Stomach (tissue), 9 donors: ENCODE results near the gene MAGI2. TPM values are rescaled to one million over a fixed set of nuclear protein-coding genes. Genes with fewer than 3 reads are reported as not detected.

ENCODE experiments used
- DNase-seq, 2 donors: peaks; one replicate each; pipeline versions ENCODE4 v3.0.0 to v3.0.0-alpha.2; 2013 to 2019
- H3K27ac ChIP-seq, 5 donors: fragments of 200-600 bp in 4 of 5; sonication (generic) in 4 of 5; one replicate each; pipeline ENCODE4 v1.5.1; 2013 to 2019; ENCODE audit warnings: mild to moderate bottlenecking in 1 of 5, moderate library complexity in 1 of 5
- H3K27me3 ChIP-seq, 3 donors: fragments of 200-600 bp; sonication (generic); one replicate each; pipeline ENCODE4 v1.5.1; 2017 to 2019; ENCODE audit warnings: mixed run types in 1 of 3
- H3K36me3 ChIP-seq, 4 donors: fragments of 200-600 bp; sonication (generic); 1 replicate in 3 of 4; 2 replicates in 1 of 4; pipeline ENCODE4 v1.5.1; 2016 to 2019
- H3K4me1 ChIP-seq, 4 donors: fragments of 200-600 bp; sonication (generic); one replicate each; pipeline ENCODE4 v1.5.1; 2016 to 2019
- H3K4me3 ChIP-seq, 4 donors: fragments of 200-600 bp; sonication (generic) in 3 of 4; one replicate each; pipeline ENCODE4 v1.5.1; 2016 to 2019; ENCODE audit warnings: mild to moderate bottlenecking in 1 of 4
- H3K9me3 ChIP-seq, 4 donors: fragments of 200-600 bp; sonication (generic); one replicate each; pipeline ENCODE4 v1.5.1; 2016 to 2019
- CTCF ChIP-seq, 7 experiments: fragments of 450-650 bp in 4 of 7; fragments of 200-600 bp in 3 of 7; sonication (generic) in 3 of 7; IDR thresholded peaks; one replicate each; pipeline ENCODE4 v1.5.1; 2016 to 2019; ENCODE audit warnings: antibody characterized with exemption in 7 of 7, control low read depth in 2 of 7, mild to moderate bottlenecking in 1 of 7
- EP300 ChIP-seq: sonication (generic); formaldehyde crosslinking; IDR thresholded peaks from one replicate; pipeline ENCODE4 v1.6.1; 2017; ENCODE audit warnings: antibody characterized with exemption
- POLR2A ChIP-seq, 4 donors: fragments of 450-650 bp; IDR thresholded peaks; one replicate each; pipeline ENCODE4 v1.6.1; 2016; ENCODE audit warnings: antibody characterized with exemption in 4 of 4, control low read depth in 2 of 4, mild to moderate bottlenecking in 1 of 4, moderate library complexity in 1 of 4
- POLR2AphosphoS5 ChIP-seq, 3 donors: sonication (generic); formaldehyde crosslinking; IDR thresholded peaks; one replicate each; pipeline ENCODE4 v1.6.1; 2016; ENCODE audit warnings: antibody characterized with exemption in 3 of 3
- WGBS, 5 donors: extraction: QIAGEN DNeasy Blood & Tissue Kit in 3 of 5; methylation state at CpG; one replicate each; pipeline versions ENCODE4 v1.1.5 to v1.1.7; 2013 to 2018; 5-methylcytosine and 5-hydroxymethylcytosine counted together
- intact Hi-C: fragments of 100-400 bp; cut with DNase I; formaldehyde crosslinking; loops from one replicate; pipeline ENCODE4 v1.15.1; 2023; ENCODE audit warnings: low total_unique reads
- polyA plus RNA-seq, 3 donors: library from polyadenylated mRNA; stranded (reverse); fragments of 200-250 nt; gene quantifications; one replicate each; pipeline ENCODE4 v1.2.3, GENCODE V29; 2013
- total RNA-seq, 5 donors: library from RNA; depleted of rRNA; stranded (reverse); fragments of >200 nt; gene quantifications; one replicate each; pipeline versions ENCODE4 v1.1.0 to v1.2.3, GENCODE V29; 2014 to 2016
- donor health status: healthy with polysubstance abuse.
- donor health status: Bipolar disorder and iron deficiency.
- donor health status: healthy.

MAGI2 gene
- total and polyA plus RNA-seq, 8 donors = 0.92 to 53.9 (median 5.8) TPM

- Histone ChIP-seq H3K4me1 (no peaks in the 10 kb centered on the region), H3K4me3 (no peak overlapping the region), H3K27me3 (no peaks in the 10 kb centered on the region), H3K27ac (no peak overlapping the region), H3K36me3 (no peaks in the 10 kb centered on the region), H3K9me3 (peaks cover 0 to 10% (median 7%) of the 10 kb centered on the region in 4 donors)
- TF ChIP-seq POLR2AphosphoS5 (IDR thresholded peaks at IDR 0.05) (no peak), CTCF (IDR thresholded peaks at IDR 0.05) (no peak), POLR2A (IDR thresholded peaks at IDR 0.05) (no peak)
- WGBS, 5 donors = 73 to 87% (median 78%) methylated on average over 4 of the region's 4 CpGs
- DNase-seq = no peak
- intact Hi-C loops = no loop called here
Observed at GRCh38 chr7:78751253-78751652, 702.2 kb downstream of the MAGI2 start.

DNA sequence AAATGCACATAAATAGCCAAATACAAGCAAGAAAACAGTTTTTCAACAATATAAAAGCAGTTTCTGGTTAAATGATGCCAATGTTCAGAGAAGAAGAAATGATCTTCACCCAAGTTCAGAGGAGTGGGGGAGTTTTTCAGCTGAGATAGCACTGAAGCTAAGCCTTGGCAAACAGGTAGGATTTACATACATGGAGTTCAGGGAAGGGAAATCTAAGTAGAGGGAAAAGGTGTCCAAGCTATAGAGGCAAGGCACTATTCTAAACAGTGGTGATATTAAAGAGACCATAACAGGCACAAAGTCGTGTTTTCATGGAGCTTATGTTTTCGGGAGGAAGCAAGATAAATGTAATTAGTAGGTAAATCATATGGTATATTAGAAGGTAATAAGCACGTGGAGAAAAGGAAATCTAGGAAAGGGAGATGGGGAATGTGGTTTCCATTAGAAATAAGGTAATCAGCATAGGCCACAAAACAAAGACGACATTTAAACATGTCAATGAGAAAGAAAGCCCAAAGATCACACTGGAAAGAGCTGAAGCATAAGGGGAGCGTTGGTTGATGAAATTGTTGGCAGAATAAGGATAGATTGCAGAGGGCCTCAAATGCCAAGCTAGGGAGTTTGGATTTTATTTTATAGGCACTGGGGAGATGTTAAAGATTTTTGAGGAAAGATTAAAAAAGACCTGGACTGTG is 704.3 kb downstream of the MAGI2 start:
- H3K27ac ChIP-seq = no peak overlapping the region
- 67 to 72% (median 68%) methylated on average over 5 of the region's 5 CpGs for WGBS, 5 donors
- TF ChIP-seq POLR2AphosphoS5 (IDR thresholded peaks at IDR 0.05) (no peak), POLR2A (IDR thresholded peaks at IDR 0.05) (no peak), CTCF (IDR thresholded peaks at IDR 0.05) (no peak), EP300 (no peak)
- H3K27me3 ChIP-seq = no peaks in the 10 kb centered on the region
- no peaks in the 10 kb centered on the region for H3K36me3 ChIP-seq
- intact Hi-C loops = no loop called here
- H3K4me1 ChIP-seq = no peaks in the 10 kb centered on the region
- no peak for DNase-seq
- no peak overlapping the region for H3K4me3 ChIP-seq
- H3K9me3 ChIP-seq = peaks cover 0 to 9% (median 6%) of the 10 kb centered on the region in 4 donors

GRCh38 chr7:78747592-78747991 is 705.9 kb downstream of the MAGI2 start:
- H3K36me3 ChIP-seq = no peaks in the 10 kb centered on the region
- no peak overlapping the region for H3K27ac ChIP-seq
- no peak for TF ChIP-seq EP300
- no peak for DNase-seq
- H3K4me3 ChIP-seq = no peak overlapping the region
- no peaks in the 10 kb centered on the region for H3K4me1 ChIP-seq
- H3K27me3 ChIP-seq = no peaks in the 10 kb centered on the region
- WGBS, 5 donors = 49 to 72% (median 60%) methylated on average over 3 of the region's 3 CpGs
- H3K9me3 ChIP-seq = peaks cover 0 to 3% (median 1%) of the 10 kb centered on the region in 4 donors
- intact Hi-C loops = no loop called here

- 59 to 67% (median 64%) methylated on average over 2 of the region's 2 CpGs for WGBS, 5 donors
- intact Hi-C loops = no loop called here
- H3K36me3 ChIP-seq = no peaks in the 10 kb centered on the region
- no peaks in the 10 kb centered on the region for H3K4me1 ChIP-seq
- no peaks in the 10 kb centered on the region for H3K27me3 ChIP-seq
- no peak overlapping the region for H3K27ac ChIP-seq
- no peak for TF ChIP-seq CTCF (IDR thresholded peaks at IDR 0.05)
- no peak for TF ChIP-seq POLR2A (IDR thresholded peaks at IDR 0.05)
- TF ChIP-seq POLR2AphosphoS5 (IDR thresholded peaks at IDR 0.05) = no peak
- H3K9me3 ChIP-seq = peaks cover 0 to 3% (median 2%) of the 10 kb centered on the region in 4 donors
- DNase-seq = no peak
- no peak overlapping the region for H3K4me3 ChIP-seq
Observed at GRCh38 chr7:78746301-78746700, 707.2 kb downstream of the MAGI2 start.

- peaks cover 0 to 3% (median 2%) of the 10 kb centered on the region in 4 donors for H3K9me3 ChIP-seq
- WGBS, 5 donors = 54 to 73% (median 62%) methylated on average over 1 of the region's 1 CpG
- intact Hi-C loops = no loop called here
- no peaks in the 10 kb centered on the region for H3K4me1 ChIP-seq
- no peak for DNase-seq
- no peaks in the 10 kb centered on the region for H3K27me3 ChIP-seq
- H3K4me3 ChIP-seq = no peak overlapping the region
- H3K27ac ChIP-seq = no peak overlapping the region
- TF ChIP-seq EP300 = no peak
- no peak for TF ChIP-seq POLR2A (IDR thresholded peaks at IDR 0.05)
- TF ChIP-seq CTCF (IDR thresholded peaks at IDR 0.05) = no peak
- no peak for TF ChIP-seq POLR2AphosphoS5 (IDR thresholded peaks at IDR 0.05)
- no peaks in the 10 kb centered on the region for H3K36me3 ChIP-seq
Observed at GRCh38 chr7:78742694-78743093, 710.8 kb downstream of the MAGI2 start.
